ENCODE measurements around the gene ZNF735.
"Not testable (repeated sequence)": the region's sequence is repeated elsewhere in the genome, so short reads cannot be mapped to it uniquely, and the experiment has no call there.

The ZNF735 gene

GRCh38 chr7:64192775-64193174 is 14.2 kb upstream of the ZNF735 start:
- no peaks in the 10 kb centered on the region for H3K27me3 ChIP-seq (ENCODE audit: insufficient read depth, low read length)
- H3K4me1 ChIP-seq (ENCODE audit: insufficient read depth, low read length), result no peaks in the 10 kb centered on the region
- no peak overlapping the region for H3K4me3 ChIP-seq (ENCODE audit: low read length)
- H3K27ac ChIP-seq (ENCODE audit: low read length), result no peak overlapping the region
- no peak overlapping the region for H3K9ac ChIP-seq (ENCODE audit: low read depth, low read length)
- H3K36me3 ChIP-seq (ENCODE audit: insufficient read depth, low read depth, low read length), result no peaks in the 10 kb centered on the region
- peaks cover 89% of the 10 kb centered on the region for H3K9me3 ChIP-seq (ENCODE audit: insufficient read depth, low read depth, low read length)

- H3K9ac ChIP-seq (ENCODE audit: low read depth, low read length); H3K27ac ChIP-seq (ENCODE audit: low read length); H3K4me1 ChIP-seq (ENCODE audit: insufficient read depth, low read length); H3K4me3 ChIP-seq (ENCODE audit: low read length); H3K27me3 ChIP-seq (ENCODE audit: insufficient read depth, low read length); H3K36me3 ChIP-seq (ENCODE audit: insufficient read depth, low read depth, low read length): not testable (repeated sequence)
- peaks cover 89% of the 10 kb centered on the region for H3K9me3 ChIP-seq (ENCODE audit: insufficient read depth, low read depth, low read length)
Measured at GRCh38 chr7:64219710-64220298, 12.8 kb downstream of the ZNF735 start.

- no peak overlapping the region for H3K27ac ChIP-seq (ENCODE audit: low read length)
- H3K4me1 ChIP-seq (ENCODE audit: insufficient read depth, low read length), result no peaks in the 10 kb centered on the region
- H3K36me3 ChIP-seq (ENCODE audit: insufficient read depth, low read depth, low read length), result no peaks in the 10 kb centered on the region
- no peak overlapping the region for H3K4me3 ChIP-seq (ENCODE audit: low read length)
- H3K27me3 ChIP-seq (ENCODE audit: insufficient read depth, low read length), result no peaks in the 10 kb centered on the region
- H3K9me3 ChIP-seq (ENCODE audit: insufficient read depth, low read depth, low read length), result peaks cover 94% of the 10 kb centered on the region
- no peak overlapping the region for H3K9ac ChIP-seq (ENCODE audit: low read depth, low read length)
Measured at GRCh38 chr7:64223366-64223765, 16.4 kb downstream of the ZNF735 start.

GRCh38 chr7:64228174-64228573 is 21.2 kb downstream of the ZNF735 start, which contains the start of gene ZNF679:
TSS of gene ZNF679 (plus strand) at chr7:64228474. CDS start at chr7:64249118, 20,644 bp downstream.
- peaks cover 93% of the 10 kb centered on the region for H3K9me3 ChIP-seq (ENCODE audit: insufficient read depth, low read depth, low read length)
- not testable (repeated sequence) for H3K4me1 ChIP-seq (ENCODE audit: insufficient read depth, low read length); H3K27me3 ChIP-seq (ENCODE audit: insufficient read depth, low read length); H3K27ac ChIP-seq (ENCODE audit: low read length); H3K4me3 ChIP-seq (ENCODE audit: low read length); H3K36me3 ChIP-seq (ENCODE audit: insufficient read depth, low read depth, low read length); H3K9ac ChIP-seq (ENCODE audit: low read depth, low read length)

- Histone ChIP-seq H3K9me3 (ENCODE audit: insufficient read depth, low read depth, low read length) (peaks cover 91% of the 10 kb centered on the region), H3K4me1 (ENCODE audit: insufficient read depth, low read length) (no peaks in the 10 kb centered on the region), H3K4me3 (ENCODE audit: low read length) (no peak overlapping the region), H3K9ac (ENCODE audit: low read depth, low read length) (no peak overlapping the region), H3K27me3 (ENCODE audit: insufficient read depth, low read length) (no peaks in the 10 kb centered on the region), H3K36me3 (ENCODE audit: insufficient read depth, low read depth, low read length) (no peaks in the 10 kb centered on the region), H3K27ac (ENCODE audit: low read length) (no peak overlapping the region)
Measured at GRCh38 chr7:64266341-64266919, 59.4 kb downstream of the ZNF735 start.
